CD8-positive, alpha-beta memory T cell (primary cell): ENCODE results near the gene CTSA. TPM values are rescaled to one million over a fixed set of nuclear protein-coding genes. Genes with fewer than 3 reads are reported as not detected.

ENCODE experiments used
- CTCF ChIA-PET: fragments of 350-600 bp; sonication (Branson Sonifier 250); formaldehyde crosslinking; loops from one replicate; lab custom pipeline; 2021; ENCODE audit warnings: antibody characterized with exemption; lab: Charles Lee
- POLR2A ChIA-PET: fragments of 350-600 bp; sonication (Branson Sonifier 250); formaldehyde crosslinking; loops from one replicate; lab custom pipeline; 2021; ENCODE audit warnings: antibody characterized with exemption; lab: Charles Lee
- DNase-seq, 5 donors: peaks; one replicate each; pipeline versions ENCODE4 v3.0.0 to v3.0.0-alpha.2; 2020 to 2022; ENCODE audit warnings: mixed read lengths in 1 of 5
- H3K27ac ChIP-seq: one replicate; pipeline ENCODE4 v1.7.0; 2013; ENCODE audit warnings: low read depth, mild to moderate bottlenecking, low read length, moderate library complexity
- H3K27me3 ChIP-seq: 2 replicates; pipeline ENCODE4 v1.7.0; 2013; ENCODE audit warnings: low read length, mild to moderate bottlenecking; ENCODE audit not compliant: insufficient read depth, poor library complexity, severe bottlenecking
- H3K36me3 ChIP-seq: 2 replicates; pipeline ENCODE4 v1.7.0; 2013; ENCODE audit warnings: mild to moderate bottlenecking, low read length, moderate library complexity; ENCODE audit not compliant: insufficient read depth
- H3K4me1 ChIP-seq: 2 replicates; pipeline ENCODE4 v1.7.0; 2013; ENCODE audit warnings: mild to moderate bottlenecking, low read length, moderate library complexity; ENCODE audit not compliant: insufficient read depth
- H3K4me3 ChIP-seq: 2 replicates; pipeline ENCODE4 v1.7.0; 2013; ENCODE audit warnings: mild to moderate bottlenecking, low read length
- H3K9me3 ChIP-seq: 2 replicates; pipeline ENCODE4 v1.7.0; 2013; ENCODE audit warnings: mild to moderate bottlenecking, low read length
- H3K27ac Mint-ChIP-seq, 8 donors: one replicate each; pipeline ENCODE4 v1.8.0; 2020 to 2021; ENCODE audit warnings: mixed read lengths in 8 of 8, mild to moderate bottlenecking in 6 of 8, inconsistent platforms in 3 of 8, moderate library complexity in 3 of 8
- H3K27me3 Mint-ChIP-seq, 2 donors: one replicate each; pipeline ENCODE4 v1.8.0; 2020 to 2021; ENCODE audit warnings: mixed read lengths in 2 of 2, mild to moderate bottlenecking in 1 of 2, moderate library complexity in 1 of 2
- H3K36me3 Mint-ChIP-seq, 3 donors: one replicate each; pipeline ENCODE4 v1.8.0; 2020 to 2021; ENCODE audit warnings: mixed read lengths in 3 of 3, inconsistent platforms in 1 of 3, mild to moderate bottlenecking in 1 of 3
- H3K4me1 Mint-ChIP-seq, 3 donors: one replicate each; pipeline ENCODE4 v1.8.0; 2020 to 2021; ENCODE audit warnings: mixed read lengths in 3 of 3, inconsistent platforms in 1 of 3, mild to moderate bottlenecking in 1 of 3
- H3K4me3 Mint-ChIP-seq, 7 donors: one replicate each; pipeline ENCODE4 v1.8.0; 2020 to 2021; ENCODE audit warnings: mixed read lengths in 7 of 7, mild to moderate bottlenecking in 6 of 7, moderate library complexity in 4 of 7, inconsistent platforms in 2 of 7
- H3K9me3 Mint-ChIP-seq, 5 donors: one replicate each; pipeline ENCODE4 v1.8.0; 2020 to 2022; ENCODE audit warnings: mixed read lengths in 5 of 5, mild to moderate bottlenecking in 3 of 5, moderate library complexity in 2 of 5, inconsistent platforms in 1 of 5
- polyA plus RNA-seq: library from polyadenylated mRNA; unstranded; fragments of 300-500 nt; fragmentation: Illumina TruSeq; gene quantifications from one replicate; pipeline ENCODE4 v1.2.3, GENCODE V29; 2021
- total RNA-seq, 2 experiments: library from RNA; stranded (reverse); gene quantifications; one replicate each; pipeline ENCODE4 v1.2.3, GENCODE V29; 2021

Gene CTSA
- total and polyA plus RNA-seq, 3 experiments from 2014 or later, result 81.1 to 219 (median 82.1) TPM

DNA sequence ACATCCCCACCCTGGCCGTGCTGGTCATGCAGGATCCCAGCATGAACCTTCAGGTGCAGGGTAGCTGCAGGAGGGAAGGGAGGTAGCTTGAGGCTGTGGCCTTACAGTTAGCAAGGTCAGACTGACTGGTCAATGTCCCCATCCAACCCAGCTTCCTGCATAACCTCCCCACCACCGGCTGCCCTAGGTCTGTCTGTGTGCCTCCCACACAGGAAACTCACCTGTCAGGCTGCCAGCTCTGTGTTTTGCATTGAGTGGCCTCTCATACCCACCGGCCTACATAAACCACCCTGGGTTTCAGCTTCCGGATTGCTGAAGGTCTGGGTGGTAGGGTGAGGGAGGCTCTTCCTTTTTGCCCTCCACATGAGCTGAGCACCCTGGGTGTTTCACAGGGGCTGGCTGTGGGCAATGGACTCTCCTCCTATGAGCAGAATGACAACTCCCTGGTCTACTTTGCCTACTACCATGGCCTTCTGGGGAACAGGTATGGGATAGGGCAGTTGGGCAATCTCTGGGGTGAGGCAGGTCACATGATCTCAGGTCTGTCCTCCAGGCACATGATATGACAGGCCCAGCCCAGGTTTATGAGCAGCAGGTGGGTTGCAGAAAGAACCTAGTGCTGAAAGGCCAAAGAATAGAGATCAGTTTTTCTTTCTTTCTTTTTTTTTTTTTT lies 1.8 kb downstream of the CTSA start:
- POLR2A ChIA-PET, result interaction anchor here (0.5 to 2.6 kb wide), 4 partner anchors 36 to 79 kb away, joined by 3 to 28 read pairs (median 4); partner anchors contain the start of genes ACOT8, PCIF1, ZNF335 and ZSWIM3
- Mint-ChIP-seq H3K27ac (peak overlapping the region; percentile 78 to 97 (median 87)), H3K4me1 (peaks cover 28 to 47% (median 35%) of the 10 kb centered on the region in 3 donors), H3K9me3 (no peaks in the 10 kb centered on the region), H3K27me3 (no peaks in the 10 kb centered on the region), H3K36me3 (peaks cover 3 to 45% (median 7%) of the 10 kb centered on the region in 3 donors), H3K4me3 (peak overlapping the region; percentile 87 to 95 (median 92))
- H3K27me3 ChIP-seq, result no peaks in the 10 kb centered on the region
- H3K4me1 ChIP-seq, result peaks cover 23% of the 10 kb centered on the region
- H3K27ac ChIP-seq, result no peak overlapping the region
- no peaks in the 10 kb centered on the region for H3K9me3 ChIP-seq
- H3K36me3 ChIP-seq, result peaks cover 8% of the 10 kb centered on the region
- peak in 2 of 5 donors; percentile 22 to 37 for DNase-seq
- CTCF ChIA-PET, result interaction anchor here (0.8 to 7.1 kb wide), 4 partner anchors 25 to 94 kb away, joined by 3 to 39 read pairs (median 5); partner anchors contain the start of gene PCIF1
- no peak overlapping the region for H3K4me3 ChIP-seq

GRCh38 chr20:45893831-45894230 lies 2.7 kb downstream of the CTSA start:
- peaks cover 23% of the 10 kb centered on the region for H3K4me1 ChIP-seq
- H3K27me3 Mint-ChIP-seq, result no peaks in the 10 kb centered on the region
- POLR2A ChIA-PET, result interaction anchor here (2.6 kb wide), 1 partner anchor 41 kb away, joined by 28 read pairs; the partner anchor contains the start of gene PCIF1
- H3K36me3 Mint-ChIP-seq, result peaks cover 4 to 53% (median 7%) of the 10 kb centered on the region in 3 donors
- H3K27me3 ChIP-seq, result no peaks in the 10 kb centered on the region
- no peak overlapping the region for H3K4me3 ChIP-seq
- H3K9me3 Mint-ChIP-seq, result no peaks in the 10 kb centered on the region
- peak overlapping the region in 5 of 8 donors; percentile 47 to 96 (median 77) for H3K27ac Mint-ChIP-seq
- peaks cover 28 to 42% (median 35%) of the 10 kb centered on the region in 3 donors for H3K4me1 Mint-ChIP-seq
- peaks cover 8% of the 10 kb centered on the region for H3K36me3 ChIP-seq
- H3K27ac ChIP-seq, result no peak overlapping the region
- DNase-seq, result no peak
- H3K4me3 Mint-ChIP-seq, result peak overlapping the region in 3 of 7 donors; percentile 50 to 92 (median 81)
- no peaks in the 10 kb centered on the region for H3K9me3 ChIP-seq
- CTCF ChIA-PET, result interaction anchor here (0.9 to 7.1 kb wide), 2 partner anchors 13 to 41 kb away, joined by 3 to 39 read pairs; partner anchors contain the start of genes PCIF1 and ZSWIM1

DNA sequence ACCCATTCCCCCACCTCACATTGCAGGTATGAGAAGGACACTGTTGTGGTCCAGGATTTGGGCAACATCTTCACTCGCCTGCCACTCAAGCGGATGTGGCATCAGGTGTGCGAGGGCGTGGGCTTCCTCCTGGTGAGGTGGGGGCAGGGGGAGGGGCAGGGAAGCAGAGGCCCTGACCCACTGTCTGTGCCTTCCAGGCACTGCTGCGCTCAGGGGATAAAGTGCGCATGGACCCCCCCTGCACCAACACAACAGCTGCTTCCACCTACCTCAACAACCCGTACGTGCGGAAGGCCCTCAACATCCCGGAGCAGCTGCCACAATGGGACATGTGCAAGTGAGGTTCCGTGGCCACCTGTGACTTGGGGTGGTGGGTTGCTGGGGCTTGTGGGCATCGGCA lies 3.7 kb downstream of the CTSA start:
- no peak overlapping the region for H3K4me3 ChIP-seq
- CTCF ChIA-PET, result no interaction called here
- H3K27me3 ChIP-seq, result no peaks in the 10 kb centered on the region
- Mint-ChIP-seq H3K4me1 (peaks cover 27 to 37% (median 32%) of the 10 kb centered on the region in 3 donors), H3K9me3 (no peaks in the 10 kb centered on the region), H3K27me3 (no peaks in the 10 kb centered on the region), H3K36me3 (peaks cover 4 to 58% (median 7%) of the 10 kb centered on the region in 3 donors), H3K4me3 (peak overlapping the region in 2 of 7 donors; percentile 32 to 81), H3K27ac (peak overlapping the region in 2 of 8 donors; percentile 37 to 77)
- DNase-seq, result no peak
- no peak overlapping the region for H3K27ac ChIP-seq
- POLR2A ChIA-PET, result no interaction called here
- peaks cover 23% of the 10 kb centered on the region for H3K4me1 ChIP-seq
- H3K9me3 ChIP-seq, result no peaks in the 10 kb centered on the region
- peaks cover 8% of the 10 kb centered on the region for H3K36me3 ChIP-seq

- H3K36me3 ChIP-seq, result peaks cover 8% of the 10 kb centered on the region
- Mint-ChIP-seq H3K27ac (peak overlapping the region in 2 of 8 donors; percentile 3 to 52), H3K36me3 (peaks cover 4 to 50% (median 7%) of the 10 kb centered on the region in 3 donors), H3K9me3 (no peaks in the 10 kb centered on the region), H3K4me3 (peak overlapping the region in 1 of 7 donors; percentile 32), H3K27me3 (no peaks in the 10 kb centered on the region), H3K4me1 (peaks cover 20 to 29% (median 25%) of the 10 kb centered on the region in 3 donors)
- H3K27me3 ChIP-seq, result no peaks in the 10 kb centered on the region
- no peaks in the 10 kb centered on the region for H3K9me3 ChIP-seq
- H3K27ac ChIP-seq, result no peak overlapping the region
- H3K4me3 ChIP-seq, result no peak overlapping the region
- peaks cover 18% of the 10 kb centered on the region for H3K4me1 ChIP-seq
- ChIA-PET POLR2A (interaction anchor here (0.6 kb wide), 1 partner anchor 39 kb away, joined by 7 read pairs; no protein-coding TSS in a partner anchor), CTCF (no interaction called here)
- no peak for DNase-seq
These were observed 5.6 kb downstream of the CTSA start for GRCh38 chr20:45896641-45897161.

GRCh38 chr20:45897289-45897688 lies 6.2 kb downstream of the CTSA start:
- DNase-seq, result no peak
- Mint-ChIP-seq H3K36me3 (peaks cover 4 to 50% (median 7%) of the 10 kb centered on the region in 3 donors), H3K27ac (peak overlapping the region in 1 of 8 donors; percentile 52), H3K9me3 (no peaks in the 10 kb centered on the region), H3K4me3 (no peak overlapping the region), H3K27me3 (no peaks in the 10 kb centered on the region), H3K4me1 (peaks cover 16 to 23% (median 19%) of the 10 kb centered on the region in 3 donors)
- peaks cover 8% of the 10 kb centered on the region for H3K36me3 ChIP-seq
- POLR2A ChIA-PET, result no interaction called here
- no peak overlapping the region for H3K4me3 ChIP-seq
- no peaks in the 10 kb centered on the region for H3K27me3 ChIP-seq
- peaks cover 12% of the 10 kb centered on the region for H3K4me1 ChIP-seq
- CTCF ChIA-PET, result no interaction called here
- no peak overlapping the region for H3K27ac ChIP-seq
- H3K9me3 ChIP-seq, result no peaks in the 10 kb centered on the region

DNA sequence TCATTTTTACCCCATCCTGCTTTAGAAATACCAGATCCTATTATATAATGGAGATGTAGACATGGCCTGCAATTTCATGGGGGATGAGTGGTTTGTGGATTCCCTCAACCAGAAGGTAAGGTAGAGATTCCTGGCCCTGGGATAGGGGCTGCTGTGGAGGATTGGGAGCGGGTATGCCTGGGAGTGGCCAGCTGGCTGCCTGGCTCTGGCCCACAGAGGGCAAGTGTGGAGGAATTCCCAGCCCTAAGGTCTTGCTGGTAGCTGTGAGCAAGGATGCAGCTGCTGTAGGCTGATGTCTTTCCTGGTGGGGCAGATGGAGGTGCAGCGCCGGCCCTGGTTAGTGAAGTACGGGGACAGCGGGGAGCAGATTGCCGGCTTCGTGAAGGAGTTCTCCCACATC lies 6.6 kb downstream of the CTSA start:
- Mint-ChIP-seq H3K4me3 (no peak overlapping the region), H3K9me3 (no peaks in the 10 kb centered on the region), H3K36me3 (peaks cover 4 to 48% (median 7%) of the 10 kb centered on the region in 3 donors), H3K27me3 (no peaks in the 10 kb centered on the region), H3K27ac (peak overlapping the region in 1 of 8 donors; percentile 42), H3K4me1 (peaks cover 12 to 19% (median 15%) of the 10 kb centered on the region in 3 donors)
- ChIA-PET POLR2A (no interaction called here), CTCF (no interaction called here)
- H3K27me3 ChIP-seq, result no peaks in the 10 kb centered on the region
- peaks cover 8% of the 10 kb centered on the region for H3K36me3 ChIP-seq
- DNase-seq, result no peak
- peaks cover 8% of the 10 kb centered on the region for H3K4me1 ChIP-seq
- no peaks in the 10 kb centered on the region for H3K9me3 ChIP-seq
- no peak overlapping the region for H3K4me3 ChIP-seq
- H3K27ac ChIP-seq, result no peak overlapping the region

DNA sequence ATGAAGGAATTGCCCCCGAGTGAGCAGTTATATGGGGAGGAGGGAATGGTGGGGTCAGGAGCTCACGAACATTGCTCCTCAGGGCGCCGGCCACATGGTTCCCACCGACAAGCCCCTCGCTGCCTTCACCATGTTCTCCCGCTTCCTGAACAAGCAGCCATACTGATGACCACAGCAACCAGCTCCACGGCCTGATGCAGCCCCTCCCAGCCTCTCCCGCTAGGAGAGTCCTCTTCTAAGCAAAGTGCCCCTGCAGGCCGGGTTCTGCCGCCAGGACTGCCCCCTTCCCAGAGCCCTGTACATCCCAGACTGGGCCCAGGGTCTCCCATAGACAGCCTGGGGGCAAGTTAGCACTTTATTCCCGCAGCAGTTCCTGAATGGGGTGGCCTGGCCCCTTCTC lies 7.2 kb downstream of the CTSA start:
- DNase-seq, result no peak
- no peaks in the 10 kb centered on the region for H3K9me3 Mint-ChIP-seq
- H3K9me3 ChIP-seq, result no peaks in the 10 kb centered on the region
- no peaks in the 10 kb centered on the region for H3K27me3 ChIP-seq
- H3K4me1 Mint-ChIP-seq, result peaks cover 6 to 13% (median 9%) of the 10 kb centered on the region in 3 donors
- peaks cover 4 to 45% (median 7%) of the 10 kb centered on the region in 3 donors for H3K36me3 Mint-ChIP-seq
- peaks cover 2% of the 10 kb centered on the region for H3K4me1 ChIP-seq
- POLR2A ChIA-PET, result no interaction called here
- CTCF ChIA-PET, result no interaction called here
- H3K27me3 Mint-ChIP-seq, result no peaks in the 10 kb centered on the region
- peaks cover 8% of the 10 kb centered on the region for H3K36me3 ChIP-seq
- H3K4me3 Mint-ChIP-seq, result no peak overlapping the region
- peak overlapping the region in 1 of 8 donors; percentile 71 for H3K27ac Mint-ChIP-seq
- H3K27ac ChIP-seq, result no peak overlapping the region
- H3K4me3 ChIP-seq, result no peak overlapping the region
